ENCODE data around the gene TRAPPC3L. TPM values are rescaled to one million over a fixed set of nuclear protein-coding genes. Genes with fewer than 3 reads are reported as not detected.
"Not testable (repeated sequence)": the region's sequence is repeated elsewhere in the genome, so short reads cannot be mapped to it uniquely, and the experiment has no call there.

TRAPPC3L gene
- total RNA-seq, 1 donor from 2014 or later: not detected

GRCh38 chr6:116515141-116515540 is 30.3 kb downstream of the TRAPPC3L start:
- intact Hi-C loops (cut with micrococcal nuclease): no loop called here

GRCh38 chr6:116514111-116514510 is 31.4 kb downstream of the TRAPPC3L start:
- intact Hi-C loops (cut with micrococcal nuclease): no loop called here

GRCh38 chr6:116513224-116513875 is 32.1 kb downstream of the TRAPPC3L start:
- intact Hi-C loops (cut with micrococcal nuclease): no loop called here

- intact Hi-C loops (cut with micrococcal nuclease): loop anchor here (1.0 kb wide), 1 partner anchor 31 kb away; no protein-coding TSS in a partner anchor
Observed at GRCh38 chr6:116512734-116513133, 32.8 kb downstream of the TRAPPC3L start.

GRCh38 chr6:116512111-116512559 is 33.3 kb downstream of the TRAPPC3L start:
- intact Hi-C loops (cut with micrococcal nuclease): loop anchor here (1.0 kb wide), 1 partner anchor 31 kb away; no protein-coding TSS in a partner anchor

GRCh38 chr6:116511424-116512110 is 33.9 kb downstream of the TRAPPC3L start, which contains the start of gene CALHM5:
CALHM5 (plus strand) TSS chr6:116511639; CDS start chr6:116511697, 58 bp downstream.
- intact Hi-C loops (cut with micrococcal nuclease): loop anchor here (1.0 kb wide), 1 partner anchor 30 kb away; no protein-coding TSS in a partner anchor

GRCh38 chr6:116508527-116508926 is 37.0 kb downstream of the TRAPPC3L start:
- intact Hi-C loops (cut with micrococcal nuclease): no loop called here

GRCh38 chr6:116507324-116507723 is 38.2 kb downstream of the TRAPPC3L start:
- intact Hi-C loops (cut with micrococcal nuclease): no loop called here

- intact Hi-C loops (cut with micrococcal nuclease): no loop called here
Observed at GRCh38 chr6:116500969-116501433, 44.5 kb downstream of the TRAPPC3L start.

- intact Hi-C loops (cut with micrococcal nuclease): no loop called here
Observed at GRCh38 chr6:116497113-116497676, 48.3 kb downstream of the TRAPPC3L start.

GRCh38 chr6:116495161-116495560 is 50.3 kb downstream of the TRAPPC3L start:
- intact Hi-C loops (cut with micrococcal nuclease): not testable (repeated sequence)

GRCh38 chr6:116492331-116493067 is 53.0 kb downstream of the TRAPPC3L start:
- intact Hi-C loops (cut with micrococcal nuclease): no loop called here

GRCh38 chr6:116491610-116492330 is 53.7 kb downstream of the TRAPPC3L start:
- intact Hi-C loops (cut with micrococcal nuclease): no loop called here

GRCh38 chr6:116485559-116486184 is 59.8 kb downstream of the TRAPPC3L start:
- intact Hi-C loops (cut with micrococcal nuclease): no loop called here

- intact Hi-C loops (cut with micrococcal nuclease): no loop called here
Observed at GRCh38 chr6:116483616-116484015, 61.9 kb downstream of the TRAPPC3L start.

GRCh38 chr6:116482780-116483179 is 62.7 kb downstream of the TRAPPC3L start:
- intact Hi-C loops (cut with micrococcal nuclease): no loop called here

GRCh38 chr6:116476002-116476678 is 69.3 kb downstream of the TRAPPC3L start:
- intact Hi-C loops (cut with micrococcal nuclease): loop anchor here (1.0 to 5.0 kb wide), 4 partner anchors 14 to 194 kb away; partner anchors contain the start of gene RWDD1

GRCh38 chr6:116475141-116475540 is 70.3 kb downstream of the TRAPPC3L start:
- intact Hi-C loops (cut with micrococcal nuclease): loop anchor here (5.0 kb wide), 1 partner anchor 193 kb away; no protein-coding TSS in a partner anchor

GRCh38 chr6:116472706-116473105 is 72.8 kb downstream of the TRAPPC3L start:
- intact Hi-C loops (cut with micrococcal nuclease): no loop called here
